ENCODE results near the gene LAX1. TPM values are rescaled to one million over a fixed set of nuclear protein-coding genes. Genes with fewer than 3 reads are reported as not detected.
A peak's percentile ranks its signal among the peaks of the same experiment; 100 is the strongest.

LAX1 gene
- total RNA-seq, 2 experiments from 2014 or later, result 20.7 to 21.1 TPM

DNA sequence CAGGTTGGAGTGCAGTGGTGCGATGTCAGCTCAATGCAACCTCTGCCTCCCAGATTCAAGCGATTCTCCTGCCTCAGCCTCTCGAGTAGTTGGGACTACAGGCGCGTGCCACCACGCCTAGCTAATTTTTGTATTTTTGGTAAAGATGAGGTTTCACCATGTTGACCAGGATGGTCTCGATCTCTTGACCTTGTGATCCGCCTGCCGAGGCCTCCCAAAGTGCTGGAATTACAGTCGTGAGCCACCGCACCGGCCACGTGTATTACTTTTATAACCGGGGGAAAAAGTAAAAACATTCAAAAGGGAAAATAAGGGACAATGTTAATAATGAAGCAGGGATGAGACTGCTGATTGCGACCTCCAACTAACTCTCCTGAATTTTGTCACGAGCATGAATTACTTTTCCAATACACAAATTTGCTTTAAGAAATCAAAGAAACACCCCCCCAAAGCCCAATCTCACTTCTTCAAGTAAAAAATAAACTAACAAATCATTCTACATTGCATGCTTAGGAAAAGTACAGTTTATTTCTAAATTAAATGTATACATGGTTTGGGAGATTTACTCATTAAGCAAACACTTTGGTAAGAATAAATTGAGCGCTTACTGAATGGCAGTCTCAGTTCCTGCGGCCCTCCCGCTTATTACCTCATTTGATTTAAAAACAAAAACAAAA, 29.9 kb downstream of the LAX1 start:
- intact Hi-C loops (cut with micrococcal nuclease), result no loop called here
- CTCF ChIA-PET, result interaction anchor here (1.2 to 1.3 kb wide), 2 partner anchors 31 to 201 kb away, joined by 3 read pairs; no protein-coding TSS in a partner anchor
- H3K27me3 Mint-ChIP-seq, result no peaks in the 10 kb centered on the region
- peak overlapping the region; percentile 90 for H3K4me3 Mint-ChIP-seq
- H3K4me1 Mint-ChIP-seq (ENCODE audit: low read depth), result peaks cover 39% of the 10 kb centered on the region
- TF ChIP-seq, protein P1, sequence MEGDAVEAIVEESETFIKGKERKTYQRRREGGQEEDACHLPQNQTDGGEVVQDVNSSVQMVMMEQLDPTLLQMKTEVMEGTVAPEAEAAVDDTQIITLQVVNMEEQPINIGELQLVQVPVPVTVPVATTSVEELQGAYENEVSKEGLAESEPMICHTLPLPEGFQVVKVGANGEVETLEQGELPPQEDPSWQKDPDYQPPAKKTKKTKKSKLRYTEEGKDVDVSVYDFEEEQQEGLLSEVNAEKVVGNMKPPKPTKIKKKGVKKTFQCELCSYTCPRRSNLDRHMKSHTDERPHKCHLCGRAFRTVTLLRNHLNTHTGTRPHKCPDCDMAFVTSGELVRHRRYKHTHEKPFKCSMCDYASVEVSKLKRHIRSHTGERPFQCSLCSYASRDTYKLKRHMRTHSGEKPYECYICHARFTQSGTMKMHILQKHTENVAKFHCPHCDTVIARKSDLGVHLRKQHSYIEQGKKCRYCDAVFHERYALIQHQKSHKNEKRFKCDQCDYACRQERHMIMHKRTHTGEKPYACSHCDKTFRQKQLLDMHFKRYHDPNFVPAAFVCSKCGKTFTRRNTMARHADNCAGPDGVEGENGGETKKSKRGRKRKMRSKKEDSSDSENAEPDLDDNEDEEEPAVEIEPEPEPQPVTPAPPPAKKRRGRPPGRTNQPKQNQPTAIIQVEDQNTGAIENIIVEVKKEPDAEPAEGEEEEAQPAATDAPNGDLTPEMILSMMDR (IDR thresholded peaks at IDR 0.05), result no peak
- ATAC-seq (no peak), DNase-seq (no peak)
- H3K36me3 Mint-ChIP-seq (ENCODE audit: low read depth), result peaks cover 40% of the 10 kb centered on the region
- peaks cover 8% of the 10 kb centered on the region for H3K9me3 Mint-ChIP-seq
- POLR2A ChIA-PET, result interaction anchor here (1.0 to 4.6 kb wide), 3 partner anchors 18 to 517 kb away, joined by 3 to 25 read pairs (median 3); partner anchors contain the start of gene LAX1
- H3K27ac Mint-ChIP-seq, result peak overlapping the region; percentile 98

DNA sequence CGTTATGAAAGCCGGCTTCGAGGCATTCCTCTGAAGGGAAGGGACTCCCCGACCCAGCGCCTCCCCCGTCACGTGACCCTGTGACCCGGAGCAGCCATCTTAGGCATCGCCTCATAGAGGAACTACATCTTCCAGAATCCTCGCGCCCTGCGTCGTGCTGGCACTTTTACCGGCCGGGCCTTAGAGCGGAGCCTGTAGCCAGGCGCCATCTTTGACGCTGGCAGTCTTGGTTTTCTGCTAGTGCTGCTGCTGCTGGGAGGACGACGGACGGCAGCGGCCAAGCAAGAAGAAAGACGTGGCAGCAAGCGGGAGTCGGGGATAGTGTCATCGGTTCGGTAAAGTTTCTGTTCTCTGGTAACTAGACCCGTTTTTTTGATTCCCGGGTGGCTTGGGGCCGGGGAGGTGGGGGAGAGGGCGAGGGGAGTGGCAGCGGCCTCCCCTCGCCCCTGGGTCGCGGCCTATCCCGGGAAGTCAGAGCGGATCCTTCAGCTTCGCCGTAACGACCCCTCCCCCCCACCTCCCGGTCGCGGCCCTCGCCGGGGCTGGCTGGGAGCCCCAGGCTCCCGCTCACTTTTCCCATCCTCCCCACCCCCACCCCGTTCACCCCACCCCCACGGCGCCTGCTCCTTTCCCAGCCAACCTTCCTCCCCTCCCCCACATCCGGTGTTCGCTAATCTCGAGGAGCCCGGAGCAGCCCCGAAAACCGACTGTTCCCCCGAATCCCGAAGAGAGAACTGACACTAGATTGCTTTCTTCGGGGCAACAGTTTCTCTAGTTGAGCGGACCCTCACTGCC, 30.7 kb downstream of the LAX1 start, which contains the start of the genes ZBED6 and ZC3H11A:
Gene ZBED6, plus strand, starts transcription at position 183 of the 795 bp plus-strand sequence. CDS start 1,900 bp downstream, outside the sequence.
Gene ZC3H11A, plus strand, starts transcription at position 183 of the 795 bp plus-strand sequence. CDS start 21,448 bp downstream, outside the sequence.
- H3K4me1 Mint-ChIP-seq (ENCODE audit: low read depth), result peaks cover 47% of the 10 kb centered on the region

DNA sequence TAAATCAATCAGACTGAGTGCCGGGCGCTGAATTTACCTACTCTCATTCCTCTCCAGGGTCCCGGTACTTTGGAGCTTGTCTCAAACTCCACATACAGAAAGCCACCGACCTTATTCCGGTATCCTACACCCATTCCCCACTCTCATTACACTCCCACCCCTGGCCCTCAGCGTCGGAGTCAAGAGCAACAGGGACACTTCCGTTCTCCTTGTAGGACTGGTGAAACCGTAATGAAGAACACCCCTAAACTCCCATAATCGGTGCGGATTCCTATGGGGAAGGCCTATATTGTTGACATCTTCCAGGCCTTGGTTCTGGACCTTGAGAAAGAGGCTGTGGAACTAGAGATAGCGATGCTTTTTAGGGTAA, 31.2 kb downstream of the LAX1 start:
- H3K4me3 Mint-ChIP-seq, result peak overlapping the region; percentile 90
- CTCF ChIA-PET, result no interaction called here
- H3K36me3 Mint-ChIP-seq (ENCODE audit: low read depth), result peaks cover 46% of the 10 kb centered on the region
- peak overlapping the region; percentile 97 for H3K27ac Mint-ChIP-seq
- peaks cover 8% of the 10 kb centered on the region for H3K9me3 Mint-ChIP-seq
- POLR2A ChIA-PET, result interaction anchor here (0.6 to 4.6 kb wide), 4 partner anchors 21 to 600 kb away, joined by 3 to 25 read pairs (median 3); partner anchors contain the start of gene LAX1
- TF ChIP-seq, protein P1 (IDR thresholded peaks at IDR 0.05), result no peak
- H3K27me3 Mint-ChIP-seq, result no peaks in the 10 kb centered on the region
- intact Hi-C loops (cut with micrococcal nuclease), result no loop called here
- H3K4me1 Mint-ChIP-seq (ENCODE audit: low read depth), result peaks cover 50% of the 10 kb centered on the region
- DNase-seq (peak; percentile 43), ATAC-seq (peak; percentile 11)

More for the DNA sequence above, 30.7 kb downstream of the LAX1 start, which contains the start of the genes ZBED6 and ZC3H11A:
- CTCF ChIA-PET, result no interaction called here
- Mint-ChIP-seq H3K27me3 (no peaks in the 10 kb centered on the region), H3K27ac (peak within 1 kb of the TSS; percentile 98), H3K9me3 (peaks cover 8% of the 10 kb centered on the region), H3K36me3 (ENCODE audit: low read depth) (peaks cover 44% of the 10 kb centered on the region), H3K4me3 (peak within 1 kb of the TSS; percentile 90)
- ATAC-seq, result peak; percentile 99
- peak; percentile 100 for DNase-seq
- TF ChIP-seq, protein P1 (IDR thresholded peaks at IDR 0.05), result no peak
- POLR2A ChIA-PET, result interaction anchor here (0.6 to 4.6 kb wide), 4 partner anchors 22 to 601 kb away, joined by 3 to 25 read pairs (median 3); partner anchors contain the start of gene LAX1
- intact Hi-C loops (cut with micrococcal nuclease), result no loop called here

DNA sequence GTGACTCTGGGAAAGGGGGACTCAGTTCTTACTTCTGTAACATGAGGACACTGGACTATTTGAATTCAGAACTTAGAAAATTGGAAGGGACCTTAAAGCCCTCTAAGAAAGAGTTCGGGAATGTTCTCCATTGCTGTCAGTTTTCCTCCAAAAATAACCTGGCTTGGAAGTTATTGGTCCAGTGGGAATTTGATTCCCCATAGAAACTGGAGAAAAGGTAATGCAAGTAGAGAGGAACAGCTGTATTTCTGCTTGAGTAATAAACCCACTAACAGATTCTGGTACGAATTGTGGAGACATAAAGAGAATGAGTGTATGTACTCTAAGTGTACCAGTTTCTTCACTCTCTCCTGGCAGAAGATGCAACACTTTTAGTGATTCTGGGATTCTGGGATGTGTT, 32.2 kb downstream of the LAX1 start:
- TF ChIP-seq, protein P1 (IDR thresholded peaks at IDR 0.05), result no peak
- peaks cover 8% of the 10 kb centered on the region for H3K9me3 Mint-ChIP-seq
- peak overlapping the region; percentile 30 for H3K27ac Mint-ChIP-seq
- H3K4me1 Mint-ChIP-seq (ENCODE audit: low read depth), result peaks cover 55% of the 10 kb centered on the region
- H3K27me3 Mint-ChIP-seq, result no peaks in the 10 kb centered on the region
- H3K4me3 Mint-ChIP-seq, result peak overlapping the region; percentile 90
- ATAC-seq (no peak), DNase-seq (no peak)
- CTCF ChIA-PET, result no interaction called here
- POLR2A ChIA-PET, result interaction anchor here (0.5 to 4.6 kb wide), 4 partner anchors 14 to 32 kb away, joined by 3 to 25 read pairs (median 5); partner anchors contain the start of gene LAX1
- peaks cover 48% of the 10 kb centered on the region for H3K36me3 Mint-ChIP-seq (ENCODE audit: low read depth)
- intact Hi-C loops (cut with micrococcal nuclease), result no loop called here

Measured in activated CD8-positive, alpha-beta T cell treated with anti-CD3 and anti-CD28 coated beads for 36 hours (primary cell).